ENCODE data around the gene ZNF646.

Gene ZNF646

GRCh38 chr16:31063843-31064611, 10.2 kb upstream of the ZNF646 start:
- no peak overlapping the region for H3K4me3 ChIP-seq (ENCODE audit: low read depth, low read length)
- no peak for TF ChIP-seq CTCF (IDR thresholded peaks at IDR 0.05; ENCODE audit: borderline replicate concordance, insufficient read depth, low read depth, low read length)

GRCh38 chr16:31064882-31065461, 9.2 kb upstream of the ZNF646 start:
- H3K4me3 ChIP-seq (ENCODE audit: low read depth, low read length), result no peak overlapping the region

GRCh38 chr16:31067342-31067741, 6.9 kb upstream of the ZNF646 start:
- no peak for TF ChIP-seq CTCF (IDR thresholded peaks at IDR 0.05; ENCODE audit: borderline replicate concordance, insufficient read depth, low read depth, low read length)

More at GRCh38 chr16:31064882-31065461, 9.2 kb upstream of the ZNF646 start:
- no peak for TF ChIP-seq CTCF (IDR thresholded peaks at IDR 0.05; ENCODE audit: borderline replicate concordance, insufficient read depth, low read depth, low read length)

GRCh38 chr16:31071861-31072260, 2.4 kb upstream of the ZNF646 start:
- no peak for TF ChIP-seq CTCF (IDR thresholded peaks at IDR 0.05; ENCODE audit: borderline replicate concordance, insufficient read depth, low read depth, low read length)

More at GRCh38 chr16:31067342-31067741, 6.9 kb upstream of the ZNF646 start:
- no peak overlapping the region for H3K4me3 ChIP-seq (ENCODE audit: low read depth, low read length)

GRCh38 chr16:31072540-31073141, 1.6 kb upstream of the ZNF646 start:
- H3K4me3 ChIP-seq (ENCODE audit: low read depth, low read length), result peak overlapping the region; percentile 61
- no peak for TF ChIP-seq CTCF (IDR thresholded peaks at IDR 0.05; ENCODE audit: borderline replicate concordance, insufficient read depth, low read depth, low read length)

More at GRCh38 chr16:31071861-31072260, 2.4 kb upstream of the ZNF646 start:
- peak overlapping the region; percentile 61 for H3K4me3 ChIP-seq (ENCODE audit: low read depth, low read length)

GRCh38 chr16:31073142-31073969, 866 bp upstream of the ZNF646 start:
- no peak for TF ChIP-seq CTCF (IDR thresholded peaks at IDR 0.05; ENCODE audit: borderline replicate concordance, insufficient read depth, low read depth, low read length)
- H3K4me3 ChIP-seq (ENCODE audit: low read depth, low read length), result peak overlapping the region; percentile 61
